HEK293 (cell line): Measurements from ENCODE around the gene COL25A1.

ENCODE experiments used
- MZF1 ChIP-seq: fragments of 450-650 bp; formaldehyde crosslinking; IDR thresholded peaks from 2 replicates; pipeline ENCODE4 v1.5.1; 2017; ENCODE audit warnings: missing biosample characterization, missing genetic modification characterization, borderline replicate concordance
- ZNF10 ChIP-seq: fragments of 450-650 bp; formaldehyde crosslinking; IDR thresholded peaks from 2 replicates; pipeline ENCODE4 v1.5.1; 2017; ENCODE audit warnings: missing biosample characterization, missing genetic modification characterization
- ZNF121 ChIP-seq: fragments of 450-650 bp; formaldehyde crosslinking; IDR thresholded peaks from 2 replicates; pipeline ENCODE4 v1.5.1; 2016; ENCODE audit warnings: missing biosample characterization, missing genetic modification characterization
- ZNF2 ChIP-seq: fragments of 450-650 bp; formaldehyde crosslinking; IDR thresholded peaks from 2 replicates; pipeline ENCODE4 v1.5.1; 2016; ENCODE audit warnings: missing biosample characterization, missing genetic modification characterization
- ZNF24 ChIP-seq: fragments of 450-650 bp; formaldehyde crosslinking; IDR thresholded peaks from 2 replicates; pipeline ENCODE4 v1.5.1; 2016; ENCODE audit warnings: missing biosample characterization, missing genetic modification characterization
- ZNF274 ChIP-seq, 2 experiments: fragments of 200-500 bp in 1 of 2; fragments of 450-650 bp in 1 of 2; sonication (Bioruptor generic) in 1 of 2; formaldehyde crosslinking in 1 of 2; IDR thresholded peaks; 2 replicates each; pipeline versions ENCODE4 v1.5.1 to v1.6.1; 2014 to 2016; ENCODE audit warnings: borderline replicate concordance in 1 of 2, inconsistent platforms in 1 of 2, low read length in 1 of 2, missing biosample characterization in 1 of 2, missing genetic modification characterization in 1 of 2
- TF ChIP-seq, protein P1 (sequence below): fragments of 450-650 bp; formaldehyde crosslinking; IDR thresholded peaks from 2 replicates; pipeline ENCODE4 v1.5.1; 2016; ENCODE audit warnings: missing biosample characterization, missing genetic modification characterization

DNA sequence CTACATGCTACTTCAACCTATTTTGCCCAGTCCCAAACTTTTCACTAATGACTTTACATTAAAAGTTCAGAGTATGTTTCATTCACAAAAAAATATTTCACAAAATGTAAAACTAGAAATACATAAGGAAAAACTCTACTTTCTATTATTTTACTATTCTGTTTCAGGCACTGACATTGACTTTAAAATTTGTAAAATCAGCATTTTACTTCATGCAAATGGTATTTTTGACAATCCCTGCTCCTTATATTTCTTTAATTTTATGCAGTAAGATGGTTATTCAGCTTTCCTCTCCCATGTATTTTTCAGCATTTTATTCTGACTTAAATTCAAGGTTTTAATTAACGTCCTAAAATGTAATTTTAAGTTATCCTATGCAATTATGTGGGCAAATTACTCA lies 178.5 kb downstream of the COL25A1 start:
- TF ChIP-seq ZNF121 (tag by site-specific recombination) (no peak), ZNF2 (tag by site-specific recombination) (no peak), ZNF10 (tag by site-specific recombination) (no peak), ZNF24 (tag by site-specific recombination) (no peak), ZNF274 (IDR thresholded peaks at IDR 0.05; ENCODE audit: low read length) (no peak), ZNF274 (tag by site-specific recombination; IDR thresholded peaks at IDR 0.05; ENCODE audit: borderline replicate concordance) (no peak), MZF1 (no peak)
- TF ChIP-seq, protein P1, sequence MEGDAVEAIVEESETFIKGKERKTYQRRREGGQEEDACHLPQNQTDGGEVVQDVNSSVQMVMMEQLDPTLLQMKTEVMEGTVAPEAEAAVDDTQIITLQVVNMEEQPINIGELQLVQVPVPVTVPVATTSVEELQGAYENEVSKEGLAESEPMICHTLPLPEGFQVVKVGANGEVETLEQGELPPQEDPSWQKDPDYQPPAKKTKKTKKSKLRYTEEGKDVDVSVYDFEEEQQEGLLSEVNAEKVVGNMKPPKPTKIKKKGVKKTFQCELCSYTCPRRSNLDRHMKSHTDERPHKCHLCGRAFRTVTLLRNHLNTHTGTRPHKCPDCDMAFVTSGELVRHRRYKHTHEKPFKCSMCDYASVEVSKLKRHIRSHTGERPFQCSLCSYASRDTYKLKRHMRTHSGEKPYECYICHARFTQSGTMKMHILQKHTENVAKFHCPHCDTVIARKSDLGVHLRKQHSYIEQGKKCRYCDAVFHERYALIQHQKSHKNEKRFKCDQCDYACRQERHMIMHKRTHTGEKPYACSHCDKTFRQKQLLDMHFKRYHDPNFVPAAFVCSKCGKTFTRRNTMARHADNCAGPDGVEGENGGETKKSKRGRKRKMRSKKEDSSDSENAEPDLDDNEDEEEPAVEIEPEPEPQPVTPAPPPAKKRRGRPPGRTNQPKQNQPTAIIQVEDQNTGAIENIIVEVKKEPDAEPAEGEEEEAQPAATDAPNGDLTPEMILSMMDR (tag by site-specific recombination), result no peak
